GM23338 (cell line): Measurements from ENCODE around the gene TERT. TPM values are rescaled to one million over a fixed set of nuclear protein-coding genes. Genes with fewer than 3 reads are reported as not detected.

Experiments
- ATAC-seq: fragments of 200-7000 bp; cut with Tn5 transposase; 3 replicates; pipeline ENCODE4 v1.9.1; 2020
- DNase-seq: peaks from one replicate; pipeline ENCODE4 v3.0.0-alpha.2; 2015; ENCODE audit warnings: low spot score
- H2AFZ ChIP-seq: fragments of 200-600 bp; sonication (generic); 2 replicates; pipeline ENCODE4 v1.8.0; 2016; ENCODE audit warnings: antibody characterized with exemption, mild to moderate bottlenecking, moderate library complexity
- H3F3A ChIP-seq: fragments of 200-600 bp; sonication (generic); replicated peaks from 2 replicates; pipeline ENCODE4 v1.8.0; 2017; ENCODE audit warnings: antibody characterized with exemption, mixed run types, low read depth
- H3K27ac ChIP-seq: fragments of 200-600 bp; sonication (generic); 2 replicates; pipeline ENCODE4 v1.6.1; 2016; ENCODE audit warnings: low read depth
- H3K27me3 ChIP-seq: fragments of 200-600 bp; sonication (generic); 2 replicates; pipeline ENCODE4 v1.8.0; 2016; ENCODE audit warnings: mild to moderate bottlenecking, mixed run types, moderate library complexity; ENCODE audit not compliant: insufficient read depth
- H3K36me3 ChIP-seq: fragments of 200-600 bp; sonication (generic); 2 replicates; pipeline ENCODE4 v1.8.0; 2016; ENCODE audit warnings: mild to moderate bottlenecking; ENCODE audit not compliant: insufficient read depth
- H3K4me1 ChIP-seq: fragments of 200-600 bp; sonication (generic); 2 replicates; pipeline ENCODE4 v1.8.0; 2016; ENCODE audit warnings: mild to moderate bottlenecking, moderate library complexity; ENCODE audit not compliant: insufficient read depth
- H3K4me2 ChIP-seq: fragments of 200-600 bp; sonication (generic); 2 replicates; pipeline ENCODE4 v1.7.1; 2017; ENCODE audit warnings: mixed run types
- H3K4me3 ChIP-seq: fragments of 200-600 bp; sonication (generic); 2 replicates; pipeline ENCODE4 v1.6.1; 2016; ENCODE audit warnings: mixed run types
- H3K79me2 ChIP-seq: fragments of 200-600 bp; sonication (generic); replicated peaks from 2 replicates; pipeline ENCODE4 v1.8.0; 2017; ENCODE audit warnings: mild to moderate bottlenecking; ENCODE audit not compliant: insufficient read depth
- H3K9me2 ChIP-seq: fragments of 200-600 bp; sonication (generic); 2 replicates; pipeline ENCODE4 v1.8.0; 2017; ENCODE audit not compliant: insufficient read depth
- H4K20me1 ChIP-seq: fragments of 200-600 bp; sonication (generic); replicated peaks from 2 replicates; pipeline ENCODE4 v1.8.0; 2017; ENCODE audit warnings: mild to moderate bottlenecking; ENCODE audit not compliant: insufficient read depth
- H3K27ac Mint-ChIP-seq: 2 replicates; pipeline ENCODE4 v1.8.0; 2020; ENCODE audit warnings: inconsistent platforms, mild to moderate bottlenecking, moderate library complexity, mixed read lengths
- H3K27me3 Mint-ChIP-seq: 3 replicates; pipeline ENCODE4 v1.8.0; 2022; ENCODE audit warnings: low read depth, mild to moderate bottlenecking, moderate library complexity, mixed read lengths, inconsistent platforms; ENCODE audit not compliant: insufficient read depth, poor library complexity
- H3K36me3 Mint-ChIP-seq: 3 replicates; pipeline ENCODE4 v1.8.0; 2021; ENCODE audit warnings: low read depth, mild to moderate bottlenecking, inconsistent platforms, moderate library complexity, mixed read lengths
- H3K4me1 Mint-ChIP-seq: 3 replicates; pipeline ENCODE4 v1.8.0; 2020; ENCODE audit warnings: mild to moderate bottlenecking, inconsistent platforms, mixed read lengths
- H3K4me3 Mint-ChIP-seq: 3 replicates; pipeline ENCODE4 v1.8.0; 2021; ENCODE audit warnings: moderate library complexity, mild to moderate bottlenecking, inconsistent platforms, mixed read lengths
- H3K9me3 Mint-ChIP-seq: 3 replicates; pipeline ENCODE4 v1.8.0; 2020; ENCODE audit warnings: moderate library complexity, mild to moderate bottlenecking, inconsistent platforms, mixed read lengths
- CREB1 ChIP-seq: fragments of 250-450 bp; sonication (Bioruptor Pico); IDR thresholded peaks from 2 replicates; pipeline ENCODE4 v1.5.0; 2020; ENCODE audit warnings: low read depth, mild to moderate bottlenecking, moderate library complexity
- EZH2 ChIP-seq: fragments of 200-600 bp; sonication (generic); IDR thresholded peaks from one replicate; pipeline ENCODE4 v1.8.0; 2017; ENCODE audit warnings: antibody characterized with exemption, mild to moderate bottlenecking, low read depth; ENCODE audit not compliant: unreplicated experiment
- JUNB ChIP-seq: IDR thresholded peaks from one replicate; pipeline ENCODE4 v1.6.1; 2016; ENCODE audit warnings: antibody characterized with exemption; ENCODE audit not compliant: unreplicated experiment
- NANOG ChIP-seq: IDR thresholded peaks from 2 replicates; pipeline ENCODE4 v1.6.1; 2016; ENCODE audit warnings: antibody characterized with exemption, borderline replicate concordance
- POLR2AphosphoS5 ChIP-seq: IDR thresholded peaks from 2 replicates; pipeline ENCODE4 v1.6.1; 2016; ENCODE audit warnings: antibody characterized with exemption, low read depth
- REST ChIP-seq: IDR thresholded peaks from one replicate; pipeline ENCODE4 v1.6.1; 2018; ENCODE audit warnings: antibody characterized with exemption; ENCODE audit not compliant: unreplicated experiment
- STAT1 ChIP-seq: IDR thresholded peaks from one replicate; pipeline ENCODE4 v1.6.1; 2016; ENCODE audit warnings: antibody characterized with exemption; ENCODE audit not compliant: unreplicated experiment
- ZNF114 ChIP-seq: fragments of 250-450 bp; sonication (Bioruptor Pico); IDR thresholded peaks from 2 replicates; pipeline ENCODE4 v1.5.0; 2020; ENCODE audit warnings: mild to moderate bottlenecking, moderate library complexity
- ZNF331 ChIP-seq: fragments of 250-450 bp; sonication (Bioruptor Pico); IDR thresholded peaks from 2 replicates; pipeline ENCODE4 v1.5.0; 2020; ENCODE audit warnings: low read depth, mild to moderate bottlenecking, moderate library complexity
- ZNF462 ChIP-seq: fragments of 250-450 bp; sonication (Bioruptor Pico); IDR thresholded peaks from 2 replicates; pipeline ENCODE4 v1.5.0; 2020; ENCODE audit warnings: mild to moderate bottlenecking, moderate library complexity
- polyA plus RNA-seq: library from polyadenylated mRNA; unstranded; fragments of >200 nt; fragmentation: Nextera tagmentation; extraction: Ambion mirVana; gene quantifications from 2 replicates; pipeline ENCODE4 v1.2.1, GENCODE V29; 2016
- total RNA-seq: library from RNA; depleted of rRNA; stranded (reverse); fragments of >200 nt; shearing (Covaris generic); gene quantifications from 2 replicates; pipeline ENCODE4 v1.2.3, GENCODE V29; 2014

The TERT gene
- total and polyA plus RNA-seq, 2 experiments from 2014 or later, result 9.8 to 46.4 TPM

DNA sequence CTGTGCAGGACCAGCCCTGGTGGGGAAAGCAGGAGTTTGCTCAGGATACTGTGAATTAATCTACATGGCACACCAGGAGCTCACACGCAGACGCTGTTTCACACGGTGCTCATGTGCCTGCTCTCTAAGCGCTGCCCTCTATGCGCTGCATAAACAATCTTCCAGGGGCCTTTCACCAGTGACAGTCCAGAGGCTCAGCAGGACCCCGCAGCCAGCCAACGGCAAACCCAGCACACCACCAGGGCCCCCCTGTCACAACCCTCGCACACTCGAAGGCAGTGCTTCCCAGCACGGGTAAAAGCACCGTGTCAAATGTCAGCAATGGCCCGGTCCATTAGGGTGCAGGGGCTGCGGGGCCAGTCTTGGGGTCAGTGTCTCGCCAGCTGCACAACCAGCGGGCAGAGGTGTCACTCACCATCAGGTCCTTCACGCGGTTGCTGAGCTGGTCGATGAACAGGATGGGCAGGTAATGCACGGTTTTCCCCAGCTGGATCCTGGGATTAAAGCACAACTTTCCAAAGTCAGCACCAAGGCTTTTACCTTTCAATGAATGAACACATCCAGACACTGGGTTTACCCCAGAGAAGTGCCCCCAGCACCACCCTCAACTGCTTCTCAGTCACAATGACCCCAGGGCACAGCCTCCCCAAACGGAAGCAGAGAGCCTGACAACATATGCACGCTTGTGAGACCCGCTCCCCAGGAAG lies 42.8 kb upstream of the TERT start:
- Histone ChIP-seq H4K20me1 (peaks cover 16% of the 10 kb centered on the region), H3K36me3 (peaks cover 33% of the 10 kb centered on the region), H3K79me2 (peaks cover 12% of the 10 kb centered on the region), H2AFZ (no peak overlapping the region), H3K27ac (no peak overlapping the region), H3K4me1 (no peaks in the 10 kb centered on the region), H3K4me3 (no peak overlapping the region), H3K9me2 (no peaks in the 10 kb centered on the region), H3K4me2 (no peak overlapping the region), H3K27me3 (no peaks in the 10 kb centered on the region), H3F3A (no peaks in the 10 kb centered on the region)
- no peaks in the 10 kb centered on the region for H3K9me3 Mint-ChIP-seq
- H3K36me3 Mint-ChIP-seq, result peaks cover 81% of the 10 kb centered on the region
- H3K27me3 Mint-ChIP-seq, result peaks cover 5% of the 10 kb centered on the region
- no peak overlapping the region for H3K27ac Mint-ChIP-seq
- ATAC-seq (no peak), DNase-seq (no peak)
- no peaks in the 10 kb centered on the region for H3K4me1 Mint-ChIP-seq
- TF ChIP-seq STAT1 (no peak), JUNB (no peak), POLR2AphosphoS5 (no peak), REST (no peak), ZNF331 (CRISPR knock-in tag) (no peak), CREB1 (CRISPR knock-in tag) (no peak), EZH2 (no peak), NANOG (no peak), ZNF462 (CRISPR knock-in tag) (no peak), ZNF114 (CRISPR knock-in tag) (no peak)
- no peak overlapping the region for H3K4me3 Mint-ChIP-seq
